IPS DF 6.9 (cell line): ENCODE results near the gene FAM227B.
"Not testable (repeated sequence)": the region's sequence is repeated elsewhere in the genome, so short reads cannot be mapped to it uniquely, and the experiment has no call there.

Experiments
- DNase-seq: peaks from one replicate; pipeline ENCODE4 v3.0.0-alpha.2; 2013; ENCODE audit warnings: low read depth, low spot score
- H3K27ac ChIP-seq: one replicate; pipeline ENCODE4 v1.5.1; 2013; ENCODE audit warnings: low read length, control low read depth
- H3K27me3 ChIP-seq: 2 replicates; pipeline ENCODE4 v1.6.1; 2013; ENCODE audit warnings: mild to moderate bottlenecking, low read length; ENCODE audit not compliant: control insufficient read depth, insufficient read depth
- H3K36me3 ChIP-seq: 2 replicates; pipeline ENCODE4 v1.6.1; 2013; ENCODE audit warnings: low read length; ENCODE audit not compliant: control insufficient read depth, insufficient read depth
- H3K4me1 ChIP-seq: 2 replicates; pipeline ENCODE4 v1.6.1; 2013; ENCODE audit warnings: low read length; ENCODE audit not compliant: control insufficient read depth, insufficient read depth
- H3K4me3 ChIP-seq: 2 replicates; pipeline ENCODE4 v1.5.1; 2013; ENCODE audit warnings: mild to moderate bottlenecking, low read length
- H3K9me3 ChIP-seq: 2 replicates; pipeline ENCODE4 v1.6.1; 2013; ENCODE audit warnings: low read length, inconsistent platforms; ENCODE audit not compliant: control insufficient read depth, insufficient read depth
- WGBS: extraction: QIAGEN DNeasy Blood & Tissue Kit; methylation state at CpG from one replicate; pipeline ENCODE4 v1.1.7; 2013; ENCODE audit warnings: mixed read lengths, missing lambda C conversion rate; ENCODE audit not compliant: insufficient read length, insufficient coverage; 5-methylcytosine and 5-hydroxymethylcytosine counted together

The FAM227B gene

GRCh38 chr15:49423901-49424550 lies 196.6 kb downstream of the FAM227B start:
- Histone ChIP-seq H3K36me3 (no peaks in the 10 kb centered on the region), H3K27me3 (no peaks in the 10 kb centered on the region), H3K9me3 (no peaks in the 10 kb centered on the region), H3K4me3 (no peak overlapping the region), H3K27ac (no peak overlapping the region), H3K4me1 (no peaks in the 10 kb centered on the region)
- no peak for DNase-seq
- WGBS: no CpG with 5 or more reads among the region's 6 CpGs

GRCh38 chr15:49423021-49423420 lies 197.6 kb downstream of the FAM227B start, which contains the start of gene FGF7:
TSS of gene FGF7 (plus strand) at chr15:49423242. CDS start at chr15:49424298, 1,056 bp downstream.
- Histone ChIP-seq H3K4me1 (no peaks in the 10 kb centered on the region), H3K27me3 (no peaks in the 10 kb centered on the region), H3K36me3 (no peaks in the 10 kb centered on the region), H3K9me3 (no peaks in the 10 kb centered on the region), H3K4me3 (no peak within 1 kb of the TSS), H3K27ac (no peak within 1 kb of the TSS)
- DNase-seq: no peak
- no CpG with 5 or more reads among the region's 4 CpGs for WGBS

GRCh38 chr15:49421991-49422390 lies 198.6 kb downstream of the FAM227B start:
- H3K4me3 ChIP-seq: no peak overlapping the region
- H3K9me3 ChIP-seq: no peaks in the 10 kb centered on the region
- no peaks in the 10 kb centered on the region for H3K4me1 ChIP-seq
- no peak overlapping the region for H3K27ac ChIP-seq
- no CpG with 5 or more reads among the region's 9 CpGs for WGBS
- no peaks in the 10 kb centered on the region for H3K27me3 ChIP-seq
- no peaks in the 10 kb centered on the region for H3K36me3 ChIP-seq
- peak; percentile 16 for DNase-seq

- Histone ChIP-seq H3K4me1 (no peaks in the 10 kb centered on the region), H3K27ac (no peak overlapping the region), H3K27me3 (no peaks in the 10 kb centered on the region), H3K4me3 (no peak overlapping the region), H3K9me3 (no peaks in the 10 kb centered on the region), H3K36me3 (no peaks in the 10 kb centered on the region)
- DNase-seq: no peak
- WGBS: no CpG with 5 or more reads among the region's 1 CpG
Measured at GRCh38 chr15:49418811-49419210, 201.8 kb downstream of the FAM227B start.

- no peak overlapping the region for H3K27ac ChIP-seq
- H3K4me1 ChIP-seq: no peaks in the 10 kb centered on the region
Measured at GRCh38 chr15:49415638-49416037, 205.0 kb downstream of the FAM227B start.

GRCh38 chr15:49415149-49415548 lies 205.5 kb downstream of the FAM227B start:
- no peaks in the 10 kb centered on the region for H3K36me3 ChIP-seq
- no peak overlapping the region for H3K4me3 ChIP-seq
- no peaks in the 10 kb centered on the region for H3K9me3 ChIP-seq
- H3K27me3 ChIP-seq: no peaks in the 10 kb centered on the region
- no peaks in the 10 kb centered on the region for H3K4me1 ChIP-seq
- no peak overlapping the region for H3K27ac ChIP-seq
- no peak for DNase-seq

More at GRCh38 chr15:49415638-49416037, 205.0 kb downstream of the FAM227B start:
- Histone ChIP-seq H3K4me3 (no peak overlapping the region), H3K27me3 (no peaks in the 10 kb centered on the region), H3K9me3 (no peaks in the 10 kb centered on the region), H3K36me3 (no peaks in the 10 kb centered on the region)
- WGBS: no CpG with 5 or more reads among the region's 1 CpG
- DNase-seq: no peak

- Histone ChIP-seq H3K4me1 (no peaks in the 10 kb centered on the region), H3K4me3 (no peak overlapping the region)
- no peak for DNase-seq
Measured at GRCh38 chr15:49412797-49413196, 207.8 kb downstream of the FAM227B start.

GRCh38 chr15:49410641-49411040 lies 210.0 kb downstream of the FAM227B start:
- no peak for DNase-seq
- H3K36me3 ChIP-seq: no peaks in the 10 kb centered on the region
- H3K4me3 ChIP-seq: no peak overlapping the region
- no peaks in the 10 kb centered on the region for H3K27me3 ChIP-seq
- H3K27ac ChIP-seq: no peak overlapping the region
- H3K4me1 ChIP-seq: no peaks in the 10 kb centered on the region
- no peaks in the 10 kb centered on the region for H3K9me3 ChIP-seq

More at GRCh38 chr15:49412797-49413196, 207.8 kb downstream of the FAM227B start:
- Histone ChIP-seq H3K27ac (no peak overlapping the region), H3K27me3 (no peaks in the 10 kb centered on the region), H3K36me3 (no peaks in the 10 kb centered on the region), H3K9me3 (no peaks in the 10 kb centered on the region)

- Histone ChIP-seq H3K4me3 (no peak overlapping the region), H3K27me3 (no peaks in the 10 kb centered on the region), H3K4me1 (no peaks in the 10 kb centered on the region), H3K36me3 (no peaks in the 10 kb centered on the region), H3K9me3 (no peaks in the 10 kb centered on the region), H3K27ac (no peak overlapping the region)
- DNase-seq: no peak
- no CpG with 5 or more reads among the region's 17 CpGs for WGBS
Measured at GRCh38 chr15:49406352-49407118, 214.1 kb downstream of the FAM227B start.

GRCh38 chr15:49402515-49403296 lies 217.9 kb downstream of the FAM227B start:
- H3K36me3 ChIP-seq, H3K9me3 ChIP-seq, H3K4me3 ChIP-seq, H3K4me1 ChIP-seq, DNase-seq, H3K27me3 ChIP-seq, H3K27ac ChIP-seq: not testable (repeated sequence)
- no CpG with 5 or more reads among the region's 5 CpGs for WGBS
